CD4-positive, CD25-positive, alpha-beta regulatory T cell (primary cell): Measurements from ENCODE around the gene YPEL5. TPM values are rescaled to one million over a fixed set of nuclear protein-coding genes. Genes with fewer than 3 reads are reported as not detected.

Source experiments
- ATAC-seq, 2 donors: fragments of 150-1000 bp; cut with Tn5 transposase; one replicate each; pipeline ENCODE4 v1.10.0; 2021; ENCODE audit warnings: low read depth in 2 of 2, moderate number of reproducible peaks in 2 of 2, moderate library complexity in 1 of 2
- DNase-seq, 3 donors: peaks; one replicate each; pipeline versions ENCODE4 v3.0.0 to v3.0.0-alpha.2; 2012 to 2022; ENCODE audit warnings: mixed read lengths in 1 of 3
- H3K27ac ChIP-seq: one replicate; pipeline ENCODE4 v1.7.0; 2013; ENCODE audit warnings: mild to moderate bottlenecking, low read length; ENCODE audit not compliant: insufficient read depth, poor library complexity, severe bottlenecking
- H3K27me3 ChIP-seq: one replicate; pipeline ENCODE4 v1.7.0; 2013; ENCODE audit warnings: low read length; ENCODE audit not compliant: control insufficient read depth, insufficient read depth
- H3K36me3 ChIP-seq: one replicate; pipeline ENCODE4 v1.7.0; 2013; ENCODE audit warnings: mild to moderate bottlenecking, low read length, moderate library complexity; ENCODE audit not compliant: control insufficient read depth, insufficient read depth
- H3K4me1 ChIP-seq: 2 replicates; pipeline ENCODE4 v1.7.0; 2013; ENCODE audit warnings: mild to moderate bottlenecking, low read length; ENCODE audit not compliant: insufficient read depth, control insufficient read depth, poor library complexity, severe bottlenecking
- H3K4me3 ChIP-seq: one replicate; pipeline ENCODE4 v1.7.0; 2013; ENCODE audit warnings: low read depth, mild to moderate bottlenecking, low read length, moderate library complexity
- H3K9me3 ChIP-seq, 2 experiments: 1 replicate in 1 of 2; 2 replicates in 1 of 2; pipeline ENCODE4 v1.7.0; 2013; ENCODE audit warnings: low read length in 2 of 2, mild to moderate bottlenecking in 1 of 2, moderate library complexity in 1 of 2; ENCODE audit not compliant: control insufficient read depth in 2 of 2
- H3K27ac Mint-ChIP-seq, 3 donors: one replicate each; pipeline ENCODE4 v1.8.0; 2020 to 2022; ENCODE audit warnings: mild to moderate bottlenecking in 3 of 3, mixed read lengths in 3 of 3, moderate library complexity in 2 of 3
- H3K27me3 Mint-ChIP-seq: one replicate; pipeline ENCODE4 v1.8.0; 2022; ENCODE audit warnings: mild to moderate bottlenecking, mixed read lengths
- H3K36me3 Mint-ChIP-seq: one replicate; pipeline ENCODE4 v1.8.0; 2020; ENCODE audit warnings: mixed read lengths
- H3K4me1 Mint-ChIP-seq, 4 donors: one replicate each; pipeline ENCODE4 v1.8.0; 2020 to 2022; ENCODE audit warnings: mixed read lengths in 4 of 4, mild to moderate bottlenecking in 1 of 4
- H3K4me3 Mint-ChIP-seq, 4 donors: one replicate each; pipeline ENCODE4 v1.8.0; 2020 to 2022; ENCODE audit warnings: mild to moderate bottlenecking in 4 of 4, mixed read lengths in 4 of 4, moderate library complexity in 3 of 4
- H3K9me3 Mint-ChIP-seq, 7 donors: one replicate each; pipeline ENCODE4 v1.8.0; 2020 to 2022; ENCODE audit warnings: mixed read lengths in 7 of 7, mild to moderate bottlenecking in 3 of 7, moderate library complexity in 2 of 7
- polyA plus RNA-seq, 4 donors: library from polyadenylated mRNA; unstranded; fragments of 300-500 nt; fragmentation: Illumina TruSeq; gene quantifications; one replicate each; pipeline ENCODE4 v1.2.3, GENCODE V29; 2021
- total RNA-seq: library from RNA; stranded (reverse); gene quantifications from one replicate; pipeline ENCODE4 v1.2.3, GENCODE V29; 2022

YPEL5 gene
- total and polyA plus RNA-seq, 5 donors from 2014 or later = 158 to 616 (median 176) TPM

DNA sequence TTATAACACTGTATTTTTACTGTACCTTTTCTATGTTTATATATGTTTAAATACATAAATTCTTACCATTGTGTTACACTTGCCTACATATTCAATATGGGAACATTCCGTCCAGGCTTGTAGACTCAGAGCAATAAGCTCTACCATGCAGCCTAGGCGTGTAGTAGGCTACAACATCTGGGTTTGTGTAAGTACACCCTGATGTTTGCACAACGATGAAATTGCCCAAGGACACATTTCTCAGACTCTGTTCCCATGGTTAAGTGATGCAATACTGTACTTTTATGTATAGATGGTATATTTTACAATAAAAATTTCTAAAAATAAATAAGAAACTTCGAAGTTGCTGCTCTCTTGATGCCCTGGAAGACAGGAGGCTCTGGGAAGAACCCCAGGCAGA lies 38.4 kb downstream of the YPEL5 start:
- Mint-ChIP-seq H3K36me3 (no peaks in the 10 kb centered on the region), H3K4me3 (no peak overlapping the region), H3K27me3 (peaks cover 4% of the 10 kb centered on the region), H3K4me1 (peaks cover 0 to 10% (median 2%) of the 10 kb centered on the region in 4 donors), H3K27ac (no peak overlapping the region), H3K9me3 (peaks cover 0 to 2% (median 0%) of the 10 kb centered on the region in 7 donors)
- no peak for ATAC-seq
- H3K9me3 ChIP-seq = no peaks in the 10 kb centered on the region
- no peak for DNase-seq
- no peaks in the 10 kb centered on the region for H3K36me3 ChIP-seq
- no peak overlapping the region for H3K27ac ChIP-seq
- no peaks in the 10 kb centered on the region for H3K27me3 ChIP-seq
- no peaks in the 10 kb centered on the region for H3K4me1 ChIP-seq
- H3K4me3 ChIP-seq = no peak overlapping the region

DNA sequence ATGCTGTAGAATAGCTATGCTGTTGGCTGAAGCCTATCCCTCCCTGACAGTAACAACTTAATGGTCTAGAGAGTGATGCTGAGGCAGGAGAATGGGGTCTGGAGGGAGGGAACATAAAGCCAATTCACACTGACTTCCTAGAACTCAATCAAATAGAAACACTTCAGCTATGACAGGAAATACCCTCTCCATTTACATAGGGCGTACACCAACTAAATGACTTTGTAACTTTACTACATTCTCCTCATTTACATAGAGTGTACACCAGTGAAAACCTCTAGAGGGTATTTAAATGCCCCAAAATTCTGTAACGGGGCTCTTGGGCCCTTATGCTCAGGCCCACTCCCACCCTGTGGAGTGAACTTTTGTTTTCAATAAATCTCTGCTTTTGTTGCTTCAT lies 41.5 kb downstream of the YPEL5 start:
- no peak overlapping the region for H3K4me3 ChIP-seq
- no peaks in the 10 kb centered on the region for H3K4me1 ChIP-seq
- peak in 1 of 3 donors; percentile 76 for DNase-seq
- H3K27me3 Mint-ChIP-seq = no peaks in the 10 kb centered on the region
- H3K36me3 ChIP-seq = no peaks in the 10 kb centered on the region
- no peak overlapping the region for H3K27ac ChIP-seq
- H3K4me3 Mint-ChIP-seq = peak overlapping the region in 1 of 4 donors; percentile 54
- no peaks in the 10 kb centered on the region for H3K36me3 Mint-ChIP-seq
- no peaks in the 10 kb centered on the region for H3K27me3 ChIP-seq
- H3K9me3 Mint-ChIP-seq = peaks cover 0 to 2% (median 0%) of the 10 kb centered on the region in 7 donors
- ATAC-seq = peak in 1 of 2 donors; percentile 39
- peaks cover 0 to 10% (median 2%) of the 10 kb centered on the region in 4 donors for H3K4me1 Mint-ChIP-seq
- no peaks in the 10 kb centered on the region for H3K9me3 ChIP-seq
- peak overlapping the region in 2 of 3 donors; percentile 32 to 39 for H3K27ac Mint-ChIP-seq

DNA sequence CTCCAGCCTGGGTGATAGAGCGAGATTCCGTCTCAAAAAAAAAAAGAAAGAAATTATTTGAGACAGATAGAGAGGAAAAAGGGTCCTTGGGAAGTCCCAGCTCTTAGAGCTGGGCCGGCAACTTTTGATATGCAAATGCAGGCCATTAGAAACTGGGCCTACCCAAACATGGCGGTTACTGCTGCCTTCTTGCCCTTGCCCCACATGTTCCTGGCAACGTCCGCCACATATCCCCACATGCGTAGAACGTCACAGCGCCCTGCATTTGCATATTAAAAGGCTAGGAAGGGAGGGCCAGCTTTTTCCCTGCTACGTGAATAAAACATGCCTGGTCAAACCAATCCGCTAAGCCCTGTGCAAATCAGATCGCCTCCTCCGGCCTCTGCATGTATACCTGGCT lies 43.8 kb downstream of the YPEL5 start:
- Histone ChIP-seq H3K9me3 (no peaks in the 10 kb centered on the region), H3K36me3 (no peaks in the 10 kb centered on the region), H3K27me3 (no peaks in the 10 kb centered on the region), H3K4me1 (no peaks in the 10 kb centered on the region), H3K27ac (no peak overlapping the region), H3K4me3 (no peak overlapping the region)
- Mint-ChIP-seq H3K27me3 (no peaks in the 10 kb centered on the region), H3K4me1 (peaks cover 0 to 10% (median 2%) of the 10 kb centered on the region in 4 donors), H3K27ac (peak overlapping the region in 1 of 3 donors; percentile 7), H3K9me3 (peaks cover 0 to 2% (median 0%) of the 10 kb centered on the region in 7 donors), H3K36me3 (no peaks in the 10 kb centered on the region), H3K4me3 (no peak overlapping the region)
- ATAC-seq = no peak
- DNase-seq = no peak

DNA sequence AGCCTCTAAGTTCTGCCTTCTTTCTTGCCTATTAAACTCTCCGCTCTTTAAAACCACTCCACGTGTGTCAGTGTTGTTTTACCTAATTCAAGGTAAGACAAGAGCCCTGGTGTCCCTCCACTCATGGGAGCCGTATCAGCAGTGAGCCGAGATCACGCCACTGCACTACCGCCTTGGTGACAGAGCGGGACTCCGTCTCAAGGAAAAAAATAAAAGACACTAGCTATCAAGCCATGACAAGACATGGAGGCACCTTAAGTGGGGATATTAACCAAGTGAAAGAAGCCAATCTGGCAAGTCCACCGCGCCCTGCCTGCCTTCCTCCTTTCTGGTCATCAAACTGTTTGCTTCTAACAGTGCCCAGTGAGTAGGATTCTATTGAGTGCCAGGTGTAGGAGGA lies 44.3 kb downstream of the YPEL5 start:
- peaks cover 0 to 10% (median 2%) of the 10 kb centered on the region in 4 donors for H3K4me1 Mint-ChIP-seq
- H3K9me3 ChIP-seq = no peaks in the 10 kb centered on the region
- H3K4me3 Mint-ChIP-seq = no peak overlapping the region
- no peaks in the 10 kb centered on the region for H3K27me3 ChIP-seq
- no peaks in the 10 kb centered on the region for H3K4me1 ChIP-seq
- no peaks in the 10 kb centered on the region for H3K36me3 ChIP-seq
- peak overlapping the region in 1 of 3 donors; percentile 7 for H3K27ac Mint-ChIP-seq
- no peak for DNase-seq
- no peak for ATAC-seq
- H3K27ac ChIP-seq = no peak overlapping the region
- no peaks in the 10 kb centered on the region for H3K36me3 Mint-ChIP-seq
- H3K9me3 Mint-ChIP-seq = peaks cover 0 to 2% (median 0%) of the 10 kb centered on the region in 7 donors
- H3K4me3 ChIP-seq = no peak overlapping the region
- H3K27me3 Mint-ChIP-seq = no peaks in the 10 kb centered on the region

DNA sequence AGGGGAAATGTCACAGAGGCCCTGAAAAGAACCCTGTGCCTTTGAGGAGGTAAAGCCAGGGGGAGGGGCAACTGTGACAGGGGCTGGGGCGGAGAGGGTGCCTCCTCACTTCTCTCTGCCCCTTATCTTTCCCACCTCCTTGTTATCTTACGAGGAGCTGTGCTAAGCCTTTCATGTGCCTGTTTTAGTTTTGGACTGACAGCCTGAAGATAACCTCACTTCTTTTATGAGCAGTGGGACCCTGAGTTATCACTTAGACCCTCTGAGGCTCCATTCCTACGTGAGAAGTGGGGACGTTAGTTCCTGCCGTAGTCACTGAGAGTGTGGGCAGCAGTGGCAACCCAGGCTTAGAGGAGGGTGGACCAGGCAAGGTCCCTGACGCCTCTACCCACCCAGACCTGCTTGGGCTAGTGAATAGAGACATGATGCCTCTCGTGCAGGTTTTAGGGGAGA lies 45.0 kb downstream of the YPEL5 start:
- Histone ChIP-seq H3K27ac (no peak overlapping the region), H3K4me3 (no peak overlapping the region), H3K36me3 (no peaks in the 10 kb centered on the region), H3K27me3 (no peaks in the 10 kb centered on the region), H3K4me1 (no peaks in the 10 kb centered on the region), H3K9me3 (no peaks in the 10 kb centered on the region)
- H3K36me3 Mint-ChIP-seq = no peaks in the 10 kb centered on the region
- H3K4me1 Mint-ChIP-seq = peaks cover 0 to 10% (median 2%) of the 10 kb centered on the region in 4 donors
- no peak overlapping the region for H3K4me3 Mint-ChIP-seq
- H3K27ac Mint-ChIP-seq = no peak overlapping the region
- no peaks in the 10 kb centered on the region for H3K27me3 Mint-ChIP-seq
- no peak for DNase-seq
- peaks cover 0 to 2% (median 0%) of the 10 kb centered on the region in 7 donors for H3K9me3 Mint-ChIP-seq
- ATAC-seq = no peak

DNA sequence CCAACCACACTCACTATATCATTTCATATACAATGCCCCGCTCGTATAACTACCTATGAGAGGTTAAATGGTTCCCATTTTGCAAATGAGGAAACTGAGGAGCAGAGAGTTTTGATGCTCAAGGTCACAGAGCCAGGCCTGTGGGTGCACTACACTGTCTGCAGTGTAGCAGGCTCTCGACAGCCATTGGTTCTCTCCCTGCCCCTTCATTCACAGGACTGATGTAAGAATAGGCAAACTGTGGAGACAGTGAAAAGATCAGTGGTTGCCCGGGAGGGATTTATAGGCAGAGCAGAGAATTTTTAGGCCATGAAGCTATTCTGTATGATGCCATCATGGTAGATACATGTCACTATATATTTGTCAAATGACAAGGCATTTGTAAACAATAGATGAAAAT lies 45.5 kb downstream of the YPEL5 start:
- H3K27me3 ChIP-seq = no peaks in the 10 kb centered on the region
- H3K9me3 ChIP-seq = no peaks in the 10 kb centered on the region
- H3K36me3 ChIP-seq = no peaks in the 10 kb centered on the region
- Mint-ChIP-seq H3K9me3 (peaks cover 0 to 2% (median 0%) of the 10 kb centered on the region in 7 donors), H3K4me1 (peaks cover 0 to 10% (median 2%) of the 10 kb centered on the region in 4 donors), H3K36me3 (no peaks in the 10 kb centered on the region), H3K27ac (no peak overlapping the region), H3K27me3 (no peaks in the 10 kb centered on the region), H3K4me3 (no peak overlapping the region)
- no peaks in the 10 kb centered on the region for H3K4me1 ChIP-seq
- ATAC-seq = no peak
- H3K27ac ChIP-seq = no peak overlapping the region
- no peak overlapping the region for H3K4me3 ChIP-seq
- no peak for DNase-seq

DNA sequence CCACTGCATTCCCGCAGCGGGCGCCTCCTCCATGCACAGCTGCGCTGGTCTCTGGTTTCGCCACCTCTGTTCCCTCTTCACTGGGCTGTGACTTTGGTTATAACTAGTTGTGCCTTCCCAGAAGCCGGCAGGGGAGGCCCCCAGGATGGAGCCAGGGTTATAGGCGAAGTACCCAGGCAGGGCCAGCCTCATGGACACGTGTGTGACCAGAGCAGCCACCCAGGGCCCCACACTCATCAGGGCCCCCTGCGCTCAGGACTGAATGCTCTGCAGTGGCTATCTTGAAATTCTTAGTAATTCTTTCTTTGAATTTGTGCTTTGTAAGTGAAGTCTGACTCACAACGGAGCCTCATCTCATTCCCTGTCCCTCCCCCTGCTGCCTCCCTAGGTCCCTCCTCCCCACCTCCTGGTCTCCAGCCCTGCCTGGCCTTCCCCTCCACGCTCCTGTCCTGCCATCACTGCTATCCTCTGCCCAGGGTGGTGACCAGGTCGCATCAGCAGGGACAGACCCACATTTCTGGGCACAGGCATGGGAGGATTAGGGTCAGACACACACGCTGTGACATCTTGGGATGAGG lies 46.4 kb downstream of the YPEL5 start:
- no peaks in the 10 kb centered on the region for H3K36me3 Mint-ChIP-seq
- Histone ChIP-seq H3K27me3 (no peaks in the 10 kb centered on the region), H3K9me3 (no peaks in the 10 kb centered on the region), H3K36me3 (no peaks in the 10 kb centered on the region), H3K27ac (no peak overlapping the region), H3K4me3 (no peak overlapping the region), H3K4me1 (no peaks in the 10 kb centered on the region)
- peaks cover 0 to 2% (median 0%) of the 10 kb centered on the region in 7 donors for H3K9me3 Mint-ChIP-seq
- no peak overlapping the region for H3K27ac Mint-ChIP-seq
- no peak overlapping the region for H3K4me3 Mint-ChIP-seq
- DNase-seq (no peak), ATAC-seq (no peak)
- H3K27me3 Mint-ChIP-seq = no peaks in the 10 kb centered on the region
- H3K4me1 Mint-ChIP-seq = peaks cover 0 to 6% (median under 1%) of the 10 kb centered on the region in 4 donors

DNA sequence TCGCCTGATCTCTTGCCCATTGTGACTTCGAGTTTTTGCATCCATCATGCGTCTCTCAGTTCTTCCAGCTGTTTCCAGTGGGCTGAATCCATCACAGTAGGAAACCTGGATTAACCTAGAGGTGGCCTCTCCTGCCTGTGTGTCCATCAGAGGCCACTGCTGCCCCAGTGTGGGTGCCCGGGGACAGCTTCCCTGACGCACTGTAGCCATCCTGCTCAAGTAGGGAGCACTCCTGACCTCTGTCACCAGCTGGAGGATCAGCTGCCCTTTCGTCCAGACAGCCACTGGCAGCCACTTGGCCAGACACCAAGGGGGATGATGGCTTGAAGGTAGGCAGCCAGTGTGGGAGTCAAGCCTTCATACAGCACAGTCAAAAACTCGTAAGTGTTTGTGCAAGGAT lies 47.6 kb downstream of the YPEL5 start:
- H3K36me3 Mint-ChIP-seq = no peaks in the 10 kb centered on the region
- no peaks in the 10 kb centered on the region for H3K27me3 Mint-ChIP-seq
- ATAC-seq = no peak
- no peaks in the 10 kb centered on the region for H3K36me3 ChIP-seq
- no peak overlapping the region for H3K27ac ChIP-seq
- H3K4me1 Mint-ChIP-seq = no peaks in the 10 kb centered on the region
- H3K4me3 Mint-ChIP-seq = no peak overlapping the region
- H3K4me3 ChIP-seq = no peak overlapping the region
- DNase-seq = no peak
- H3K9me3 Mint-ChIP-seq = peaks cover 0 to 2% (median 0%) of the 10 kb centered on the region in 7 donors
- H3K4me1 ChIP-seq = no peaks in the 10 kb centered on the region
- no peak overlapping the region for H3K27ac Mint-ChIP-seq
- H3K9me3 ChIP-seq = no peaks in the 10 kb centered on the region
- no peaks in the 10 kb centered on the region for H3K27me3 ChIP-seq
